Activated T-helper 1 cell treated with Interleukin-2 at 50 U/mL for 16 hours (primary cell): Measurements from ENCODE around the gene HERC2.
"Not testable (repeated sequence)": the region's sequence is repeated elsewhere in the genome, so short reads cannot be mapped to it uniquely, and the experiment has no call there.

Experiments
- DNase-seq: peaks from one replicate; pipeline ENCODE4 v3.0.0-alpha.2; 2020; ENCODE audit warnings: low read depth

HERC2 gene

DNA sequence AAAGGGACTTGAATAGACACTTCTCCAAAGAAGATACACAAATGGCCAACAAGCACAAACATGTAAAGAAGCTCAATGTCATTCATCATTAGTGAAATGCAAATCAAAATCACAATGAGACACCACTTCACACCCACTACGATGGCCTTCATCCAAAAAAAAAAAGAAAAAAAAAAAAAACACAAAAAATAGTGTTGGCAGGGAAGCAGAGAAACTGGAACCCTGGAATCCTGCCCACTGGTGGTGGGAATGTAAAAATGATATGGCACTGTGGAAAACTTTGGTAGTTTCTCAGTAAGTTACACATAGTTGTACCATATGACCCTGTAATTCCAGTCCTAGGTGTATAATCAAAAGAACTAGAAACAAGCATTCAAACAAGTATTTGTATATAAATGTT is 94.7 kb downstream of the HERC2 start:
- not testable (repeated sequence) for DNase-seq

- DNase-seq = not testable (repeated sequence)
These were observed 99.4 kb downstream of the HERC2 start for GRCh38 chr15:28222612-28223011.

- not testable (repeated sequence) for DNase-seq
These were observed 100.3 kb downstream of the HERC2 start for GRCh38 chr15:28221696-28222095.

GRCh38 chr15:28219116-28219515 is 102.9 kb downstream of the HERC2 start:
- no peak for DNase-seq

DNA sequence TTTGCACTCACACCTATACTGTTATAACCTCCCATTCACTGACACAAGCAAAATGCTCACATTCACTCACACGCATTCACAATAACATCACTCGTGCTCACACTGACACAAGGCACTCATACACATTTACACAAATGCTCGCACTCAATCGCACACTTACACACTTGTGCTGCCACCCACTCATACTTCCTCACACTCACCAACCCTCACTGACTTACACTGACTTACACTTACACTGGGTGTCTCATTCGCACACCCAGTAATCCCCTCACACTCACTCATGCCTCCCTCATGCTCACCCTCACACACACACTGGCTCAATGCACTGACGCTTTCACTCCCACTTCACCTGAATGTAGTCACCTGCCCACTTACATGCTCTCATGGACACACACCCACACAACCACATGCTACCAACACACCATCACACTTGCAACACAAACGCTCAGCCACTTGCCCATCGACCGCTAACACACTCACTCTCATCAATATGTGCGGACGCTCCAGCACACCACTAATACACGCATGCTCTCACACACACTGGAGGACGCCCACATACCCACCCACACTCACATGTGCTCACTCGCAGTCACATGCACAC is 104.9 kb downstream of the HERC2 start:
- not testable (repeated sequence) for DNase-seq

GRCh38 chr15:28215521-28215920 is 106.5 kb downstream of the HERC2 start:
- not testable (repeated sequence) for DNase-seq

GRCh38 chr15:28214006-28214790 is 107.8 kb downstream of the HERC2 start:
- not testable (repeated sequence) for DNase-seq

DNA sequence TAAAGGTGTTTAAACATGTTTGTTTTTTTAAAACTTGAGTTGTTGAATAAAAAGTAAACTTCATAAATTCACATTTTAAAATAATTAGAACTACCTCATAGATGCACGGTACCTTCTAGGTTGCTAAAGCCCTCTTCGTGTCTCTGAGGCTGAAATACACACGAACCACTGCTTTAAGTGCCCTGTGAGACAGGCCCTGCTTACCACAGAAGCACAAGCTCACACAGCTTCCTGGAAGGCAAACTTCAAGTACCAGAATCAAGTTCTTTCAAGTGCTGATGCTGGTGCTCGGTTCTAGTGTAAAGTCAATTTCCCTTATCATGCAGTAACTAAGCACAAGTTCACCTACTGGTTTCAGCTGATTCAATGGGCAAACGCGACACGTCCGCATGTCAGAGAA is 108.6 kb downstream of the HERC2 start:
- DNase-seq = not testable (repeated sequence)

DNA sequence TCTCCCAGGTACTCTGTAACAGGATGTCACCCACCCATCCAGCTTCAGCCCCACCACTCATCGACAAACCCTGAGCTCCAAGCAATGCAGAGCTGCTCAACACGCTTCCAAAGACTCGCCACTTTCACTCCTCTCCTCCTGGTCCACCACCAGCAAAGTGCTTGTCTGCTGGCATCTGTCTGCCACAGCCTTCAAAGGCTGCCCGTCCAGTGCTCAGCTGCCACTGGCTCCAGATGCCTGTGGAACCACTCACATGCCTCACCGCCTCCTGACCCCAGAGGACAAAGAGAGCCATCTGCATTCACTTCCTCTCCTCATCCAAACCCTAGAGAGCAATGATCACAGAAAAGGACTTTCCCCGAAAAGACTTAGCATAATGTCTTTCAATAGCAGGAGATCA is 113.4 kb downstream of the HERC2 start:
- no peak for DNase-seq

- not testable (repeated sequence) for DNase-seq
These were observed 116.3 kb downstream of the HERC2 start for GRCh38 chr15:28205640-28206039.

- DNase-seq = not testable (repeated sequence)
These were observed 118.7 kb downstream of the HERC2 start for GRCh38 chr15:28203055-28203828.

- not testable (repeated sequence) for DNase-seq
These were observed 119.9 kb downstream of the HERC2 start for GRCh38 chr15:28202124-28202523.

- DNase-seq = not testable (repeated sequence)
These were observed 123.8 kb downstream of the HERC2 start for GRCh38 chr15:28198215-28198614.

DNA sequence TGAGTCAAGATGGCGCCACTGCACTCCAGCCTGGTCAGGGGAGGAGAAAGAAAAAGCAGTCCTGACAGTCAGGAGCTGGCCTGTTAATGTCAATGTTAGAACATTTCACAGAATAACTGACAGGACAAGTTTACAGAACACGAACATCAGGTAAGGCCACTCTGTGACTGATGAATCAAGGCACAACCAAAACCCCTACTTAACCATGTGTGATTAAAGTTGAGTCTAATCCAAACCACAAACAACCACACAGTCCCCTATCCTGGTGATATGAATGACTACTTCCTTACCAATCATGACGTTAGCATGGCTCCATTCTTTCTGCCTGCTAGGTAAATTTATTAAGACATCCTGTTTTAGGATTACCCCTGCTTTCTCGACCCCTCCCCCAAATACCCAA is 124.3 kb downstream of the HERC2 start:
- not testable (repeated sequence) for DNase-seq

DNA sequence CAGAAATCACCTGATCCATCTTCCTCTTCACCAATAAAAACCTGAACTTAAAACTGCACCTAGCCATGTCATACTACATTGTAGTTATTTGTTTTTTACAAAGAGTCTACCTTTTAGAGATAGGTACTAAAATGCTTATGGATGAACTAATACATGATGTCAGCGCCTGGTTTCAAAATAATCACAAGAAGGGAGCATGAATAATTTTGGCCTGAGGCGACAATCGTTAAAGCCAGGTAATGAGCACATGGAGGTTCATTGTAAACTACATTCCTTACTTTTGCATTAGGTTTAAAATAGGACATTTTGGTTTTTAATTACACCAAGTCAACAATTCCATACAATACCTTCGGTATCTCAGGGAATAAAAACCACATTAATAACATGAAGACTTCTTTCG is 125.4 kb downstream of the HERC2 start:
- DNase-seq = not testable (repeated sequence)

DNA sequence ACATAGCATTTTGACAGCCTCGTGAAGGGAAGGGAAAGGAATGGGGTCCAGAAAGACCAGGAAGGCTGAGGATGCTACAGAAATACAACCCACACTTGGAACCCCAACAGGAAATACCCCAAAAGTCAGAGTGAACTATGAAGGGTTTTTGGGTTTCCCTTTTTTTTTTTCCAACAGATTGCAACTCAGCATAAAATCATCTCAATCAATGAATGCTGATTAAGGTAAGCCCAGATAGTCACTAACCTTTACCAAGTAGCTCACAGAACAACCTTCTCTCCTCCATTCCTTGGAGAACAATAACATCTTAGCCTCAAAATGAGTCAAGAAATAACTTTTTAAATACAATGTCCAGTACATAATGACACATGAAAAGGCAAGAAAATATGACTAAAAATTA is 129.2 kb downstream of the HERC2 start:
- no peak for DNase-seq

DNA sequence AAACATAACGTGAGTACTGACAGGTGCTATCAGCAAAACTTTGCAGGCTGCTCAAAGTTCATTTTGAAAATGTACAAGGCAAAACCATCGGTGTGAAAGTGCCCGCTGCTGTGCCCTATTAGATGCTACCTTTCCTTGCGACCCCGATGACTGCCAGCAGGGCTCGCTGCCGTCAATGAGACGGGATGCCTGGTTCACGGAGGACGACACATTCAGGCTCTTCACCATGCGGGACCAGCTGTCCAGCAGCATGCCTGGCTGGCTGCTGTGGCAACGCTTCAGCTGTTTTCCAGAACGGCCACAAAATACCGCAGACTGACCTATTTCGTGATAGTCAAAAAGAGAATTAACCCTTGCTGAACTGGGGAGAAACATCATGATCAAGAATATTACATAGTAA is 130.1 kb downstream of the HERC2 start:
- no peak for DNase-seq

DNA sequence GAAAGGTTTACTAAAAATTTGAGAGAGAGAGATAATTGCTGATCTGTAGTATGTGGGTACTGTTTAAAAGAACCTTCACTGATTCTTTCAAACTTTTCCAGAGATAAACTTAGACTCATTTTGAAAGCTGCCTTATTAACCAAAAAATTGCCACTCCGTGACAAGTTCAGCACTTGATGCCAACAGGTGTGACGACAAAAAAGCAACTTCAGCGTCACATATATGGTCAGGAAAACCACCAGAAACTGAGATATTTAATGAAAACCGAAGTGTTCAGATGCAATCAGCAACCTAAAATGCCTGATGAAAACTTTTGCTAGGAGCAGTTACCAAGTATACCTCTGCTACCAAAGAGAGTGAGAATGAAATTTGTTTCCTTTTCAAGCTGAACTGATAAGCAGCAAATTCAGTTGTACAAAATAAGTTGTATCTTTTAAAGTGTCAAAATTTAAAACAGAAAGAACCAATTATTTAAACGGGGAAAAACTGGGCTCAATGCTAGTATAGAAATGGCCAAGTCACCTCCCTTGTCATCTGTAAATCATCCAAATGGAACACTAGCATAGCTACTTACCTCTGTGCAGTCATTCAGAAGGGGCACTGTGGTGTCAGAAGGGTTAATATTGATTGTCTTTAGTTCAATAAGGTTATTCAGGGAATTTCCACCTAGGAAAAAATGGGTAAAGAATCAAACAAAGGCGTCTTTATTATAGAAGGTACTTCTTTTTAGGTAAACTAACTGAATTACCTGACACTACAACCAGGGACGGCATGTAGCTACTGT is 131.4 kb downstream of the HERC2 start:
- DNase-seq = no peak

DNA sequence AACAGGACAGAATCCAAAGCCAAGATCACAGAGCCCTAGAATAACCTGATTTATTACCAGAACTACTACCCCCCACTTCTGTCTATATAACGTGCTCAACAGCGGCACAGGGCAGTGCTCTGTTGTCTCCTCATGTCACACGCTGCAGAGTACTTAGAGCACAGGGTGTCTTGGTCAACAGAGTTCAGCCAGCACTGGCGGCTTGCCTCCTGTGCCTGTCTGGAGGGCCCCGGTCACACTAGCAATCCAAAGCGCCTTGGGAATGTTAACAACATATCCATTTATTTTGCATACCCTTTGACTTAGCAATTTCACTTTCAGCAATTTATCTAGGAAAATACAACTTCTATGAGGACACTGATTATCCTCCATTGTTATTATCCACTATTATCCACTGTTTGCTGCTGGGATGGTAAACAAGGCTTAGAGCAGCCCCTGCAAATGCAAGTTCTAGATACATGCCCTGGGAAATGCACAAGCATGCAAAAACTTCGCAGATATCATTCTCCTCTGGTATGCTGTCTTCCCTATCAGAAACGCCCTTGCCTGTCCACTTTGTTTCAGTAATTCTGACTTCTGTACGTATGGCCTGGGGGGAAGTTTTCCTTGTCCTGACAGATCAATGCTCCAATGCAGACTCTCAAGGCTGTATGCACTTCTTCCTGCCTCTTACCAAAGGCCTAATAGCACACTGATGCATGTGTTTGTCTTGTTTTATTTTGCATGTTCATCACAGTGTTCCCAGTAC is 136.7 kb downstream of the HERC2 start:
- no peak for DNase-seq

- no peak for DNase-seq
These were observed 137.8 kb downstream of the HERC2 start for GRCh38 chr15:28184166-28184565.

DNA sequence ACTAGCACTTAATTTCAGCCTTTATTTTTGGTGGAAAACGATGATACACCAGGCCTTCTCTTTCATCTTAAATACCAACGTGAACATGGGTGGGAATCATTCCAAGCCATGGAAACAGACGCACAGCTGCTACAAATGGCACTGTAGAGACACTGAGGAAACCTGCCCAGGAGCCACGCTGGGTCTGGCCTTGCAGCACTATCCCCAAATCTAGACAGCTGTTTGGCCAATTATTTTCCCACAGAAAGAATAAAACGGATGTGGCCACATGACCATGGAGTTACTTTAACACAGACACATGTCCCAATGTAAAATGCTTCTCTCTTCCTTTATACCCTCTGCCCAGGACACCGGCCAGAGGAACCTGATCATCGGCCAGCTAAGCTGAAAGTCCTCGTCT is 139.2 kb downstream of the HERC2 start:
- no peak for DNase-seq
